Adrenal gland (tissue), 5 donors: Measurements from ENCODE around the gene NFKBIA.

ENCODE experiments used
- POLR2A ChIP-seq, 2 donors: fragments of 450-650 bp; IDR thresholded peaks; one replicate each; pipeline ENCODE4 v1.6.1; 2017; ENCODE audit warnings: antibody characterized with exemption in 2 of 2, mild to moderate bottlenecking in 2 of 2, moderate library complexity in 1 of 2
- TF ChIP-seq, protein P1 (sequence below), 6 experiments: fragments of 450-650 bp in 4 of 6; fragments of 200-600 bp in 2 of 6; sonication (generic) in 1 of 6; IDR thresholded peaks; 1 replicate in 5 of 6; 2 replicates in 1 of 6; pipeline versions ENCODE4 v1.5.1 to v1.8.0; 2016 to 2021; ENCODE audit warnings: antibody characterized with exemption in 6 of 6, mild to moderate bottlenecking in 2 of 6, moderate library complexity in 1 of 6
- donor health status: DM: no; HTN: no; CAD: no.

DNA sequence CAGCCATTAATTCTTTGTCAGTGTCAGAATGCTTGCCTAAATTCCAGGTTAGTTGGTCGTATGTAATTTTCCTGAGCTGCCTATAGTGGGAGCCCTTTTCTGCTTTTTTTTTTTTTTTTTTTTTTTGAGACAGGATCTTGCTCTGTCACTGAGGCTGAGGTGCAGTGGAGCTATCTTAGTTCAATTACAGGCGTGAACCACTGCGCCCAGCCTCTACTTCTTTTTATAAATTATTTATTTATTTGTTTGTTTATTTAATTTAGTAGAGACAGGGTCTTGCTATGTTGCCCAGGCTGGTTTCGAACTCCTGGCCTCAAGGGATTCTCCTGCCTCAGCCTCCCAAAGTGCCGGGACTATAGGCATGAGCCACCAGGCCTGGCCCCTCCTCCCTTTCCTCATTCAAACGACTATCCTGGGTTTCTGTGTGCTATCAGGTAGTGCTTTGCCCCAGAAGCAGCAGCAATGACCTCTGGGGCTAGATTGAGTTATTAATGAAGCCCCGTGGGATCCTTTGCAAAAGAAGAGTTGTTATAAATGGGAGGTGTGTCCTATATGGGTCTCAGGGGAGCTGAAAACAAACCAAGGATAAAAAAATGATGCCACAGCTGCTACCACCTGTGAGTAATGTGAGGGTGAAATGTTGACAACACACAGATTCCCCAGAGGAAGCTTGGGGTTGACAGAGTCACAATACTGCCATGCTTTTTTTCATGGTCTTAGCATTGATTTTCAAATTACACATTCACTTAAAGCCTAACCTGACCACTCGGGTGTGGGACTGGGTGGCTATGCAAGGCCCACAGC is 34.6 kb upstream of the NFKBIA start:
- TF ChIP-seq, protein P1, sequence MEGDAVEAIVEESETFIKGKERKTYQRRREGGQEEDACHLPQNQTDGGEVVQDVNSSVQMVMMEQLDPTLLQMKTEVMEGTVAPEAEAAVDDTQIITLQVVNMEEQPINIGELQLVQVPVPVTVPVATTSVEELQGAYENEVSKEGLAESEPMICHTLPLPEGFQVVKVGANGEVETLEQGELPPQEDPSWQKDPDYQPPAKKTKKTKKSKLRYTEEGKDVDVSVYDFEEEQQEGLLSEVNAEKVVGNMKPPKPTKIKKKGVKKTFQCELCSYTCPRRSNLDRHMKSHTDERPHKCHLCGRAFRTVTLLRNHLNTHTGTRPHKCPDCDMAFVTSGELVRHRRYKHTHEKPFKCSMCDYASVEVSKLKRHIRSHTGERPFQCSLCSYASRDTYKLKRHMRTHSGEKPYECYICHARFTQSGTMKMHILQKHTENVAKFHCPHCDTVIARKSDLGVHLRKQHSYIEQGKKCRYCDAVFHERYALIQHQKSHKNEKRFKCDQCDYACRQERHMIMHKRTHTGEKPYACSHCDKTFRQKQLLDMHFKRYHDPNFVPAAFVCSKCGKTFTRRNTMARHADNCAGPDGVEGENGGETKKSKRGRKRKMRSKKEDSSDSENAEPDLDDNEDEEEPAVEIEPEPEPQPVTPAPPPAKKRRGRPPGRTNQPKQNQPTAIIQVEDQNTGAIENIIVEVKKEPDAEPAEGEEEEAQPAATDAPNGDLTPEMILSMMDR (IDR thresholded peaks at IDR 0.05), result peak in 3 of 6 experiments; percentile 24 to 49 (median 38)
- no peak for TF ChIP-seq POLR2A (IDR thresholded peaks at IDR 0.05)
